Calu3 (cell line): ENCODE results near the gene C19orf25. TPM values are rescaled to one million over a fixed set of nuclear protein-coding genes. Genes with fewer than 3 reads are reported as not detected.

Experiments
- BruUV-seq: library from RNA; stranded (reverse); fragments of 400-500 nt; replicated peaks from 2 replicates; lab custom pipeline; 2021; lab: Mats Ljungman, UMichigan
- CTCF ChIA-PET: fragments of 300-600 bp; sonication (Branson Sonifier 250); formaldehyde crosslinking; loops from one replicate; lab custom pipeline; 2022; ENCODE audit warnings: antibody characterized with exemption; lab: Charles Lee
- DNase-seq: peaks from one replicate; pipeline ENCODE4 v3.0.0; 2022
- H3K27ac Mint-ChIP-seq: one replicate; pipeline ENCODE4 v1.8.0; 2022; ENCODE audit warnings: mixed read lengths; ENCODE audit not compliant: unreplicated experiment
- H3K27me3 Mint-ChIP-seq: one replicate; pipeline ENCODE4 v1.8.0; 2022; ENCODE audit warnings: mixed read lengths; ENCODE audit not compliant: unreplicated experiment
- H3K36me3 Mint-ChIP-seq: one replicate; pipeline ENCODE4 v1.8.0; 2022; ENCODE audit warnings: mild to moderate bottlenecking, moderate library complexity, mixed read lengths; ENCODE audit not compliant: insufficient read depth, unreplicated experiment
- H3K4me1 Mint-ChIP-seq: one replicate; pipeline ENCODE4 v1.8.0; 2022; ENCODE audit warnings: mild to moderate bottlenecking, low read depth, mixed read lengths; ENCODE audit not compliant: unreplicated experiment
- H3K4me3 Mint-ChIP-seq: one replicate; pipeline ENCODE4 v1.8.0; 2022; ENCODE audit warnings: mild to moderate bottlenecking, low read depth, moderate library complexity, mixed read lengths; ENCODE audit not compliant: unreplicated experiment
- H3K9me3 Mint-ChIP-seq: one replicate; pipeline ENCODE4 v1.8.0; 2022; ENCODE audit warnings: low read depth, mixed read lengths; ENCODE audit not compliant: unreplicated experiment
- intact Hi-C: fragments of 100-400 bp; cut with micrococcal nuclease; formaldehyde crosslinking; loops from one replicate; pipeline ENCODE4 v1.10.0; 2022; ENCODE audit not compliant: unreplicated experiment
- total RNA-seq: library from RNA; stranded (reverse); gene quantifications from 2 replicates; pipeline ENCODE4 v1.2.3, GENCODE V29; 2022
- TF ChIP-seq, protein P1 (sequence below): fragments of 200-600 bp; IDR thresholded peaks from one replicate; pipeline ENCODE4 v1.8.0; 2022; ENCODE audit warnings: antibody characterized with exemption; ENCODE audit not compliant: unreplicated experiment

The C19orf25 gene
- total RNA-seq, 1 experiment from 2014 or later = 33.7 TPM

DNA sequence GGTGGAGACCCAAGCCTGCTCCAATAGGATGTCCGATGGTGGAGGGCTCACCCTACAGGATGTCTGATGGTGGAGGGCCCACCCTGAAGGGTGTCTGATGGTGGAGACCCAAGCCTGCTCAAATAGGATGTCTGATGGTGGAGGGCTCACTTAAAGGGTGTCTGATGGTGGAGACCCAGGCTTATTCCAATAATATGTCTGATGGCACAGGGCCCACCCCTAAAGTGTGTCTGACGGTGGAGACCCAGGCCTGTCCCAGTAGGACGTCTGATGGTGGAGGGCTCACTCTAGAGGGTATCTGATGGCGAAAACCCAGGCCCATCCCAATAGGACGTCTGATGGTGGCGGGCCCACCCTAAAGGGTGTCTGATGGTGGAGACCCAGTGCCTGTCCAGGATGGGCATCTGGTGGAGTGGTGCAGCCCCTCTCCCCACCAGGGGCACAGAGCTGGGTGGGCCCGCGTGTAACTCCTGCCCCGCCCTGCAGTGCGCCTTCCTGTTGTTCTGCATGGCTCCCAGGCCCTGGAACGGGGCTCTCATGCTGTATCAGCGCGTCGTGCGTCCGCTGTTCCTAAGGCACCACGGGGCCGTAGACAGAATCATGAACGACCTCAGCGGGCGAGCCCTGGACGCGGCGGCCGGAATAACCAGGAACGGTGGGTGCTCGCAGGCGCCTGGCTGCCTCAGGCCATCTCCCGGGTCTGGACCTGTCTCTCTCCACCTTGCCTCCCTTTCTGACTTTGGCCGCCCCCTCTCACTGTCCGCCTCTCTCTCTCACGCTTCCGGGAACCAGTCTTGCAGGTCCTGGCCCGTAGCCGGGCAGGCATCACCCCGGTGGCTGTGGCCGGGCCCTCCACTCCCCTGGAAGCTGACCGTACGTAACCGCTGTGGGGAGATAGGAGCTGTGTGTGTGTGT lies 17.0 kb upstream of the C19orf25 start:
- H3K36me3 Mint-ChIP-seq = peaks cover 5% of the 10 kb centered on the region
- peaks cover 21% of the 10 kb centered on the region for H3K4me1 Mint-ChIP-seq

DNA sequence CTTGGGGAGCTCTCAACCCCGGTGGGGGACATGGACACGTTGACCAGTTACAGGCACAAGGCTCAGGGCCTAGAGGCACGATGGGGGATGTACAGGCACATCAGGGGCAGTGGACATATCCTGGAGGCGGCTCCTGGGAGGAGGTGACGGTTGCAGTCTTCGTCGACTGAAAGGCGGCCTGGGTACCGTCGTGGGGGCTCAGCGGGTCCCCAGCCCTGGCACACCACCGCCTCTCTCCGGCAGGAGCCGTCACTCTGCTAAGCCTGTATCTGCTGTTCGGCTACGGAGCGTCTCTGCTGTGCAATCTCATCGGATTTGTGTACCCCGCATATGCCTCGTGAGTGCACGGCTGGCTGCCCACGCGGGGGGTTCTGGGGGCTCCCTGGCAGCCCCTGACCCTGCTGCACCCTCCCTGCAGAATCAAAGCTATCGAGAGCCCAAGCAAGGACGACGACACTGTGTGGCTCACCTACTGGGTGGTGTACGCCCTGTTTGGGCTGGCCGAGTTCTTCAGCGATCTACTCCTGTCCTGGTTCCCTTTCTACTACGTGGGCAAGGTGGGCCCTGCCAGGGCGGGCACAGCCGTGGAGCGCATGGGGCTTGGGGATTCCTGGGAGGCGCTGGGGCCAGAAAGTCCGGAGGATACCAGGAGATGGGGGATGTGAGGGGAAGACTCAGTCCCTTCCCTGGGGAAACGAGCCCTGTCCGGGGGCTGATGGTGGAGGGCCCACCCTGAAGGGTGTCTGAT lies 16.2 kb upstream of the C19orf25 start:
- CTCF ChIA-PET = no interaction called here
- peaks cover 21% of the 10 kb centered on the region for H3K4me1 Mint-ChIP-seq
- intact Hi-C loops = no loop called here
- peaks cover 11% of the 10 kb centered on the region for H3K27me3 Mint-ChIP-seq
- DNase-seq = no peak
- H3K9me3 Mint-ChIP-seq = no peaks in the 10 kb centered on the region
- TF ChIP-seq, protein P1, sequence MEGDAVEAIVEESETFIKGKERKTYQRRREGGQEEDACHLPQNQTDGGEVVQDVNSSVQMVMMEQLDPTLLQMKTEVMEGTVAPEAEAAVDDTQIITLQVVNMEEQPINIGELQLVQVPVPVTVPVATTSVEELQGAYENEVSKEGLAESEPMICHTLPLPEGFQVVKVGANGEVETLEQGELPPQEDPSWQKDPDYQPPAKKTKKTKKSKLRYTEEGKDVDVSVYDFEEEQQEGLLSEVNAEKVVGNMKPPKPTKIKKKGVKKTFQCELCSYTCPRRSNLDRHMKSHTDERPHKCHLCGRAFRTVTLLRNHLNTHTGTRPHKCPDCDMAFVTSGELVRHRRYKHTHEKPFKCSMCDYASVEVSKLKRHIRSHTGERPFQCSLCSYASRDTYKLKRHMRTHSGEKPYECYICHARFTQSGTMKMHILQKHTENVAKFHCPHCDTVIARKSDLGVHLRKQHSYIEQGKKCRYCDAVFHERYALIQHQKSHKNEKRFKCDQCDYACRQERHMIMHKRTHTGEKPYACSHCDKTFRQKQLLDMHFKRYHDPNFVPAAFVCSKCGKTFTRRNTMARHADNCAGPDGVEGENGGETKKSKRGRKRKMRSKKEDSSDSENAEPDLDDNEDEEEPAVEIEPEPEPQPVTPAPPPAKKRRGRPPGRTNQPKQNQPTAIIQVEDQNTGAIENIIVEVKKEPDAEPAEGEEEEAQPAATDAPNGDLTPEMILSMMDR = no peak
- H3K36me3 Mint-ChIP-seq = peaks cover 12% of the 10 kb centered on the region
- no peak overlapping the region for H3K27ac Mint-ChIP-seq
- BruUV-seq = no TSS peak
- no peak overlapping the region for H3K4me3 Mint-ChIP-seq

More for the DNA sequence above, 17.0 kb upstream of the C19orf25 start:
- H3K9me3 Mint-ChIP-seq = no peaks in the 10 kb centered on the region
- DNase-seq = no peak
- H3K27me3 Mint-ChIP-seq = peaks cover 11% of the 10 kb centered on the region
- TF ChIP-seq, protein P1 = no peak
- CTCF ChIA-PET = no interaction called here
- intact Hi-C loops = no loop called here
- no TSS peak for BruUV-seq
- H3K4me3 Mint-ChIP-seq = peak overlapping the region; percentile 53
- H3K27ac Mint-ChIP-seq = no peak overlapping the region

DNA sequence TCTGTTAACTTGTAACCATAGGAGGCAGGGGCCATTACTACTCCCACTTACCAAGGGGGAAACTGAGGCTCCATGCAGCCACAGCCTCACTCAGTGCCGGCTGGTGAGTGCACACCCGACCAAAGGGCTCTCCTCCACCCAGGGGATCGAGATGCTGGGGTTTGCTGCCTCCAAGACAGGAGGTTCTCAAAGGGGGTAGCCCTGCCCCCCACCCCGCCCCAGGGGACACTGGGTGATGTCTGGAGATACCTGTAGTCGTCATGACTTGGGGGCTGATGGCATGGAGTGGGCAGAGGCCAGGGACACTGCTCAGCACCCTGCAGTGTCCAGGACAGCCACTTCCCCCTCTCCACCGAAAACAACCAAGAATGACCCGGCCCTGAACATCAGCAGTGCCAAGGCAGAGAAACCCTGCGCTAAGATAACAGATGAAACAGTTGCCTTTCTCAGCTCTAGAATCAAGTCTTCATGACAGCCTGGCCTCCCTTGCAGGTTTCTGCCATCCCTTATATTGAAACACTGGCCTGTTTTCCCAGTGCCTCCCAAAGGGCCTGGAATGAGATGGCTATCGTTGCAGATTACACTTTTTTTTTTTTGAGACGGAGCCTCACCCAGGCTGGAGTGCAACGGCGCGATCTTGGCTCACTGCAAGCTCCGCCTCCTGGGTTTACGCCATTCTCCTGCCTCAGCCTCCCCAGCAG lies 15.2 kb upstream of the C19orf25 start:
- H3K4me1 Mint-ChIP-seq = peaks cover 21% of the 10 kb centered on the region
- peaks cover 11% of the 10 kb centered on the region for H3K27me3 Mint-ChIP-seq
- TF ChIP-seq, protein P1 = no peak
- H3K9me3 Mint-ChIP-seq = no peaks in the 10 kb centered on the region
- DNase-seq = no peak
- CTCF ChIA-PET = no interaction called here
- H3K4me3 Mint-ChIP-seq = no peak overlapping the region
- intact Hi-C loops = no loop called here
- no peak overlapping the region for H3K27ac Mint-ChIP-seq
- no TSS peak for BruUV-seq
- H3K36me3 Mint-ChIP-seq = peaks cover 18% of the 10 kb centered on the region

DNA sequence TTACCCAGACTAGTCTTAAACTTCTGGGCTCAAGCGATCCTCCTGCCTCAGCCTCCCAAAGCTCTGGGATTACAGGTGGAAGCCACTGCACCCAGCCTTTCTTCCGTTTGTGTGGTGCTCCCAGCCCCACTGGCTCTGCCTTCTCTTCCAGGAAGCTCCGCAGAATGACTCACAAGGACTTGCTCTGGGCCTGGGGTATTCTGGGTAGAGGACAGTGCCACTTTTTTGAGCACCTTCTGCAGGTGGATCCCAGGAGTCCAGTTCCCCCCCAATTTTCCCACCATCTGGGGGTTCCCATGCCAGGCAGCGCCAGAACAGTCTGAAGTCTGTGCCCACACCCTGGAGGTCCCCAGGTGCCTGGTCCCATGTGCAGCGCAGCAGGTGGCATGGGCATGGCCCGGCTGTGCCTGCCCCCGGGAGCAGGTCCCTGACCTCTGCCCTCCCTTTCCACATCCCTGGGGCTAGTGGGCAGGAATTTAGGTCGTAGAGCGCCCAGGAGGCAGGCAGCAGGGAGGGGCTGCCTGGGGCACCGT lies 13.5 kb upstream of the C19orf25 start:
- Mint-ChIP-seq H3K4me1 (peaks cover 21% of the 10 kb centered on the region), H3K36me3 (peaks cover 21% of the 10 kb centered on the region), H3K4me3 (peak overlapping the region; percentile 76), H3K9me3 (no peaks in the 10 kb centered on the region), H3K27ac (no peak overlapping the region), H3K27me3 (peaks cover 11% of the 10 kb centered on the region)
- intact Hi-C loops = no loop called here
- peak; percentile 36 for DNase-seq
- CTCF ChIA-PET = interaction anchor here (0.6 kb wide), 1 partner anchor 42 kb away, joined by 3 read pairs; no protein-coding TSS in a partner anchor
- TF ChIP-seq, protein P1 = no peak
- no TSS peak for BruUV-seq
